DOHH2 (cell line): Measurements from ENCODE around the gene DLG5.

ENCODE experiments used
- H3F3A ChIP-seq: fragments of 200-600 bp; sonication (generic), shearing (Covaris generic); 2 replicates; pipeline ENCODE4 v1.6.0; 2016; ENCODE audit warnings: antibody characterized with exemption, mild to moderate bottlenecking; ENCODE audit not compliant: control insufficient read depth, insufficient read depth
- H3K27ac ChIP-seq: fragments of 200-600 bp; sonication (generic); 2 replicates; pipeline ENCODE4 v1.5.1; 2014; ENCODE audit warnings: low read depth, mild to moderate bottlenecking, low read length, moderate library complexity
- H3K27me3 ChIP-seq: fragments of 200-600 bp; sonication (generic); 2 replicates; pipeline ENCODE4 v1.6.1; 2014; ENCODE audit warnings: mild to moderate bottlenecking, low read length, mixed read lengths; ENCODE audit not compliant: control insufficient read depth
- H3K36me3 ChIP-seq: fragments of 200-600 bp; sonication (generic); 2 replicates; pipeline ENCODE4 v1.6.1; 2014; ENCODE audit warnings: mild to moderate bottlenecking, low read length, moderate library complexity, mixed read lengths; ENCODE audit not compliant: control insufficient read depth
- H3K4me1 ChIP-seq: fragments of 200-600 bp; sonication (generic); 2 replicates; pipeline ENCODE4 v1.6.1; 2014; ENCODE audit warnings: mild to moderate bottlenecking, low read length, mixed read lengths; ENCODE audit not compliant: control insufficient read depth
- H3K4me2 ChIP-seq: fragments of 200-600 bp; sonication (generic); 2 replicates; pipeline ENCODE4 v1.6.0; 2014; ENCODE audit warnings: mild to moderate bottlenecking, low read length, moderate library complexity
- H3K4me3 ChIP-seq: fragments of 200-600 bp; sonication (generic); 2 replicates; pipeline ENCODE4 v1.5.1; 2014; ENCODE audit warnings: mild to moderate bottlenecking, low read length, mixed read lengths
- H3K79me2 ChIP-seq: fragments of 200-600 bp; sonication (generic); 2 replicates; pipeline ENCODE4 v1.6.1; 2014; ENCODE audit warnings: mild to moderate bottlenecking, low read length, mixed read lengths; ENCODE audit not compliant: control insufficient read depth
- H3K9me2 ChIP-seq: fragments of 200-600 bp; sonication (generic); replicated peaks from 2 replicates; pipeline ENCODE4 v1.6.1; 2014; ENCODE audit warnings: mild to moderate bottlenecking, low read length, mixed read lengths; ENCODE audit not compliant: control insufficient read depth
- H3K9me3 ChIP-seq: fragments of 200-600 bp; sonication (generic); 2 replicates; pipeline ENCODE4 v1.6.1; 2014; ENCODE audit warnings: antibody characterized with exemption, low read length, mixed read lengths; ENCODE audit not compliant: control insufficient read depth, insufficient read depth
- H4K20me1 ChIP-seq: fragments of 200-600 bp; sonication (generic); 2 replicates; pipeline ENCODE4 v1.6.0; 2014; ENCODE audit warnings: low read depth, mild to moderate bottlenecking, antibody characterized with exemption, low read length, moderate library complexity; ENCODE audit not compliant: control insufficient read depth, insufficient read depth
- EZH2phosphoT487 ChIP-seq: fragments of 200-600 bp; sonication (generic); IDR thresholded peaks from 2 replicates; pipeline ENCODE4 v1.6.1; 2017; ENCODE audit warnings: borderline replicate concordance, mild to moderate bottlenecking, antibody characterized with exemption, low read length, moderate library complexity, mixed read lengths
- TF ChIP-seq, protein P1 (sequence below): fragments of 200-600 bp; sonication (generic); IDR thresholded peaks from one replicate; pipeline ENCODE4 v1.5.1; 2014; ENCODE audit warnings: antibody characterized with exemption, mild to moderate bottlenecking, low read depth, low read length; ENCODE audit not compliant: poor library complexity, severe bottlenecking

The DLG5 gene

DNA sequence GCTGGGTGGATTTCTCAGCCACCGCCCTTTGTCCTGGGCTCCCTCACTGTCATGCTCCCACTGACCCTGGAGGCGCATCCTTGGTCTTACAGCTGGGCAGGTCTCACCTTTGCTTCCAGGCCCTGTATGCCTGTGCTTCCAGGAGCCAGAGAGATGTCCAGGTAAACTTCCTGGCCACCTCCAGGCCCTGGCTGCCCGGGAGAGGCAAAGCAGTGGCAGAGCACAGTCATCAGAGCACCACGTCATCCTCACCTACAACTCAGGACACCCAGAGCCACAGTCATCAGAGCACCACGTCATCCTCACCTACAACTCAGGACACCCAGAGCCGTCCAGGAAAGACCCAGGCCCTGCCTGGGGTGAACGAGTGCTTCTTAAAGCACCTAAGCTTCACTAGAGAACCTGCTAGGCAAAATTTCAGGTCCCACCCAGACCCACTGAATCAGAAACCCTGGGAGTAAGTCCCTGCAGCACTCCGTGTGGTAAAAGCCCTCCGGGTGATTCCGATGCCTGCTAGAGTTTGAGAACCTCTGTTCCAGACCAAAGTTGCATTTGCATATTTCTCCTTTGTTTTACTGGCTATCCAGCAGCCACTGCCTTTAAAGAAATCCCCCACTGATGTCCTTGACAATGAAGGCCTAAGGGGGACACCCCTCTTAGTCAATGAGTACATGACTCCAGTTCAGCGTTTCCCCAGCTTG is 62.3 kb downstream of the DLG5 start:
- H3K4me3 ChIP-seq: no peak overlapping the region
- no peaks in the 10 kb centered on the region for H3K9me3 ChIP-seq
- H3K36me3 ChIP-seq: no peaks in the 10 kb centered on the region
- H4K20me1 ChIP-seq: no peaks in the 10 kb centered on the region
- H3K4me1 ChIP-seq: no peaks in the 10 kb centered on the region
- no peaks in the 10 kb centered on the region for H3K79me2 ChIP-seq
- no peaks in the 10 kb centered on the region for H3K27me3 ChIP-seq
- H3K27ac ChIP-seq: no peak overlapping the region
- H3K9me2 ChIP-seq: no peaks in the 10 kb centered on the region
- no peaks in the 10 kb centered on the region for H3F3A ChIP-seq
- H3K4me2 ChIP-seq: no peak overlapping the region
- TF ChIP-seq, protein P1, sequence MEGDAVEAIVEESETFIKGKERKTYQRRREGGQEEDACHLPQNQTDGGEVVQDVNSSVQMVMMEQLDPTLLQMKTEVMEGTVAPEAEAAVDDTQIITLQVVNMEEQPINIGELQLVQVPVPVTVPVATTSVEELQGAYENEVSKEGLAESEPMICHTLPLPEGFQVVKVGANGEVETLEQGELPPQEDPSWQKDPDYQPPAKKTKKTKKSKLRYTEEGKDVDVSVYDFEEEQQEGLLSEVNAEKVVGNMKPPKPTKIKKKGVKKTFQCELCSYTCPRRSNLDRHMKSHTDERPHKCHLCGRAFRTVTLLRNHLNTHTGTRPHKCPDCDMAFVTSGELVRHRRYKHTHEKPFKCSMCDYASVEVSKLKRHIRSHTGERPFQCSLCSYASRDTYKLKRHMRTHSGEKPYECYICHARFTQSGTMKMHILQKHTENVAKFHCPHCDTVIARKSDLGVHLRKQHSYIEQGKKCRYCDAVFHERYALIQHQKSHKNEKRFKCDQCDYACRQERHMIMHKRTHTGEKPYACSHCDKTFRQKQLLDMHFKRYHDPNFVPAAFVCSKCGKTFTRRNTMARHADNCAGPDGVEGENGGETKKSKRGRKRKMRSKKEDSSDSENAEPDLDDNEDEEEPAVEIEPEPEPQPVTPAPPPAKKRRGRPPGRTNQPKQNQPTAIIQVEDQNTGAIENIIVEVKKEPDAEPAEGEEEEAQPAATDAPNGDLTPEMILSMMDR: no peak
- no peak for TF ChIP-seq EZH2phosphoT487

DNA sequence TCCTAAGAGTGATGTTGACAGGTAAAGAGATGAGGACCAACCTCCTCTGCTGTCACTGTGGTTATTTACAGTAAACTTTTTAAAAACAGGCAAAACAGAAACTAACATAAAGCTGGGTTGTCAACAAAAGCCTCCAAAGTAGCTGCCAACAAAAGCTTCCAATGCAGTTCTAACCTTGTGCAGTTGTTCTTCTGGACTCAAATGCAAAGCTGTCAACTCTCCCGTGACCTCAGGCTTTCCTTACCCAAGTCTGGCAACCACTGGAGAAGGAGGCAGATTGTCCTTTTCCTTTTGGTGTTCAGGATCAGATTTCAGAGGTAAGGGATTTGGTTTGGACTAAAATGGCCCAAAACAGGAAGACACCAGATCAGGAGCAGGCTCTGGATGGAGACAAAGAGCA is 63.1 kb downstream of the DLG5 start:
- Histone ChIP-seq H3K27ac (no peak overlapping the region), H4K20me1 (no peaks in the 10 kb centered on the region), H3K4me2 (no peak overlapping the region), H3K9me3 (no peaks in the 10 kb centered on the region), H3K4me1 (no peaks in the 10 kb centered on the region), H3K79me2 (no peaks in the 10 kb centered on the region), H3K36me3 (no peaks in the 10 kb centered on the region), H3K4me3 (no peak overlapping the region), H3K27me3 (no peaks in the 10 kb centered on the region), H3K9me2 (no peaks in the 10 kb centered on the region), H3F3A (no peaks in the 10 kb centered on the region)
- no peak for TF ChIP-seq EZH2phosphoT487
- TF ChIP-seq, protein P1: no peak

DNA sequence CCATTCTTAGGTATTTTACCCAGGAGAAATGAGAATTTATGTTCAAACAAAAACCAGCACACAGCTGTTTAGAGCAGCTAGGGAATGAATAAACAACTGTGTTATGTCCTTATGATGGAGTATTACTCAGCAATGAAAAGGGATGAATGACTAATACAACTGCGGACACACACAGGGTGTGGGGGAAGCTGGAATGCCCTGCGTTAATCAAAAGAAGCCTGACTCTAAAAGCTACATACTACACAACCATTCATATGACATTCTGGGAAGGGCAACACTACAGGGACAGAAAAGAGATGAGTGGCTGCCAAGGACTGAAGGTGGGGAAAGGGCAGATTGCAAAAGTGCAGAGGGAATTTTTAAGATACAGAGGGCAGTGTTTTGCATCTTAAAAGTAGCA is 64.0 kb downstream of the DLG5 start:
- H3K4me3 ChIP-seq: no peak overlapping the region
- no peaks in the 10 kb centered on the region for H3K79me2 ChIP-seq
- no peaks in the 10 kb centered on the region for H3K9me2 ChIP-seq

More for the DNA sequence above, 64.0 kb downstream of the DLG5 start:
- Histone ChIP-seq H3K27me3 (no peaks in the 10 kb centered on the region), H3K4me1 (no peaks in the 10 kb centered on the region), H3K9me3 (no peaks in the 10 kb centered on the region), H3F3A (no peaks in the 10 kb centered on the region), H3K36me3 (no peaks in the 10 kb centered on the region), H3K27ac (no peak overlapping the region), H3K4me2 (no peak overlapping the region), H4K20me1 (no peaks in the 10 kb centered on the region)
- TF ChIP-seq, protein P1: no peak
- TF ChIP-seq EZH2phosphoT487: no peak
